ENCODE results near the gene CDPF1.

CDPF1 gene

GRCh38 chr22:46290843-46291785 is 41.0 kb upstream of the CDPF1 start:
- H3K4me1 ChIP-seq (ENCODE audit: control insufficient read depth in 1 of 2, insufficient read depth in 2 of 2, low read length in 2 of 2): peaks cover 0 to 8% of the 10 kb centered on the region in 2 donors
- no peak overlapping the region for H3K27ac ChIP-seq (ENCODE audit: low read length)
- no peaks in the 10 kb centered on the region for H3K9me3 ChIP-seq (ENCODE audit: control insufficient read depth in 1 of 2, low read length in 2 of 2)
- no peak overlapping the region for H3K4me3 ChIP-seq (ENCODE audit: low read depth in 1 of 2, low read length in 2 of 2)
- no peaks in the 10 kb centered on the region for H3K27me3 ChIP-seq (ENCODE audit: low read depth, low read length)
- peaks cover 11 to 59% of the 10 kb centered on the region in 2 donors for H3K36me3 ChIP-seq (ENCODE audit: control insufficient read depth in 1 of 2, insufficient read depth in 2 of 2, low read length in 2 of 2)

DNA sequence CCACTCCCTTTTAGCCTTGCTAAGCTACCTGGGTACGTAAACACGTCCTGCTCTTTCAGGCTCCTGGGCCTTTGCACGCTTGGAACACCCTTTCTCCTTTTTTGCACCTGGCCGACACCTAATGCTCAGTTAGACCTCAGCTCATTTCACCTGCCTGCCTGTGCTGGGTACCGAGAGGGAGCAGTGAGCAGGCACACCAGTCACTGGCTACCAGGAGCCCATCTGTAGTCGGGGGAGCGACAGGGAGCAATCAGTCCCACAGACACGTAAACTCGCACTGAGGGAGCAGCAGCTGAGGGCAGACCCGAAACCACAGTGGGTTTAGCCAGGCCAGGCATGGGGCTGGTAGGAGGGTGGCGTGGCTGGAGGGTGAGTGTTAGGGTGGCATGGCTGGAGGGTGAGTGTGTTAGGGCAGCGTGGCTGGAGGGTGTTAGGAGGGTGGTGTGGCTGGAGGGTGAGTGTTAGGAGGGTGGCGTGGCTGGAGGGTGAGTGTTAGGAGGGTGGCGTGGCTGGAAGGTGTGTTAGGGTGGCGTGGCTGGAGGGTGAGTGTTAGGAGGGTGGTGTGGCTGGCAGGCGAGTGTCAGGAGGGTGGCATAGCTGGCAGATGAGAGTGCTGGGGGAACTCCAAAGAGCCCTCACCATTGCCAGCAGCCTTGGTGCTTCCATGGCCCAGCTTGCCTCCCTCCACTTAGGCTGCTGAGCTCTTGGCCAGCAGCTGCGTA is 40.2 kb upstream of the CDPF1 start:
- Histone ChIP-seq H3K36me3 (ENCODE audit: control insufficient read depth in 1 of 2, insufficient read depth in 2 of 2, low read length in 2 of 2) (peaks cover 12 to 63% of the 10 kb centered on the region in 2 donors), H3K4me1 (ENCODE audit: control insufficient read depth in 1 of 2, insufficient read depth in 2 of 2, low read length in 2 of 2) (no peaks in the 10 kb centered on the region), H3K27ac (ENCODE audit: low read length) (no peak overlapping the region), H3K27me3 (ENCODE audit: low read depth, low read length) (no peaks in the 10 kb centered on the region), H3K9me3 (ENCODE audit: control insufficient read depth in 1 of 2, low read length in 2 of 2) (no peaks in the 10 kb centered on the region), H3K4me3 (ENCODE audit: low read depth in 1 of 2, low read length in 2 of 2) (no peak overlapping the region)

GRCh38 chr22:46289244-46289891 is 39.3 kb upstream of the CDPF1 start:
- Histone ChIP-seq H3K9me3 (ENCODE audit: control insufficient read depth in 1 of 2, low read length in 2 of 2) (no peaks in the 10 kb centered on the region), H3K27me3 (ENCODE audit: low read depth, low read length) (no peaks in the 10 kb centered on the region), H3K36me3 (ENCODE audit: control insufficient read depth in 1 of 2, insufficient read depth in 2 of 2, low read length in 2 of 2) (peaks cover 19 to 71% of the 10 kb centered on the region in 2 donors), H3K4me1 (ENCODE audit: control insufficient read depth in 1 of 2, insufficient read depth in 2 of 2, low read length in 2 of 2) (no peaks in the 10 kb centered on the region), H3K27ac (ENCODE audit: low read length) (no peak overlapping the region), H3K4me3 (ENCODE audit: low read depth in 1 of 2, low read length in 2 of 2) (no peak overlapping the region)

DNA sequence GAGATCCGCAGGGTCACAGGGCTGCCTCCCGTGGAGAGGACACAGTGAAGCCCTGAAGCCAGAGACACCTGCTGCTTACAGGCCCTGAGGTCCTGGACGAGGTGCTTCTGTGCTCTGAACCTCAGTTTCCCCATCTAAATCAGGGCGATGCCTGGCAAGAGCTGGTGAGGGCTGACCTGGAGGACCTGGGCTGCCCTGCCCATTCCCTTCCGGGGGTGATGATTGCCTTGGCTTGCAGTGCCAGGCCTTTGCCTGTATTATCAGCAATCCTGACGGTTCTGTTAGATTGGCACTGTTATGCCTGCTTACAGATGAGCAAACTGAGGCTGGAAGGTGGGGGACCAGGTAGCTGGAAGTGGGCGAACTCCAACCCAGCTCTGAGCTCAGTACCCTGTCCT is 38.8 kb upstream of the CDPF1 start:
- Histone ChIP-seq H3K4me3 (ENCODE audit: low read depth in 1 of 2, low read length in 2 of 2) (no peak overlapping the region), H3K4me1 (ENCODE audit: control insufficient read depth in 1 of 2, insufficient read depth in 2 of 2, low read length in 2 of 2) (no peaks in the 10 kb centered on the region)

DNA sequence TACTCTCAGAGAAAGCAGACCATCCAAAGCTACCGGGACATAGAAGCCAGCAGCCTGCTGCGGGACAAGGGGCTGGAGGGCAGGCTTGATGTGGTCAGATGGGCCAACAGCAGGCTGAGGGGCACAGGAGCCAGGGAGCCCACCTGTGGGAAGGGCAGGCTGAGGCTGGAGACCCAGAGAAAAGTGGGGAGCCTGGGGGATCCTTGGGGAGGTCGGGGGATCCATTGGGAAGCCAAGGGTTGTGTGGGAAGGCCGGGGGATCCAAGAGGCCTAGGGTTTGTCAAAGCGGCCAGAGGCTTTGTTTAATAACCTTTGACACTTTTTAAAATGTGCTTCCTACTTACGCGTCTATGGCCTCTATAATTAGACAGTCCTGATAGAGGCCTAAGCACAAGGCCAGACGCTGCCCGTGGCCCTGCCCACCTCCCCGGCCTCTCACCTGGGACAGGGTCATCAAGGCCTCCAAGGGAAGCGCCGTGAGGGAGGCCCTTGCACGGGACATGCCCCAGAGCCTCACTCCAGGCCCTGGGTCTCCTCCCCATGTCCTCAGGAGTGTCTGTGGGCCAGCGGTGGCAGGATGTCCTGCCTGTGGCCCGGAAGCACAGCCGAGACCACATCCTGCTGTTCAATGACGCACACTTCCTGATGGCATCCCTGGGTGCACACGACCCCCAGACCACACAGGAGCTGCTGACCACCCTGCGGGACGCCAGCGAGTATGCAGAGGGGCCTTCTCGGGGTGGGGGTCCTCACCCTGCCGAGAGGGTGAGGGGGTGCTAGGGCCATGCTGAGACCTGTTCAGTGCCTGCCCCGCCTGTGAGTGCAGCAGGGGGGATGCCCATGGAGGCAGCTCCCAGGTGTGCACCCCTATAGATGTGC is 38.0 kb upstream of the CDPF1 start:
- Histone ChIP-seq H3K4me1 (ENCODE audit: control insufficient read depth in 1 of 2, insufficient read depth in 2 of 2, low read length in 2 of 2) (no peaks in the 10 kb centered on the region), H3K36me3 (ENCODE audit: control insufficient read depth in 1 of 2, insufficient read depth in 2 of 2, low read length in 2 of 2) (peaks cover 23 to 78% of the 10 kb centered on the region in 2 donors), H3K4me3 (ENCODE audit: low read depth in 1 of 2, low read length in 2 of 2) (peak overlapping the region in 1 of 2 donors; percentile 23), H3K27ac (ENCODE audit: low read length) (peak overlapping the region; percentile 39), H3K27me3 (ENCODE audit: low read depth, low read length) (no peaks in the 10 kb centered on the region), H3K9me3 (ENCODE audit: control insufficient read depth in 1 of 2, low read length in 2 of 2) (no peaks in the 10 kb centered on the region)

More for the DNA sequence above, 38.8 kb upstream of the CDPF1 start:
- Histone ChIP-seq H3K36me3 (ENCODE audit: control insufficient read depth in 1 of 2, insufficient read depth in 2 of 2, low read length in 2 of 2) (peaks cover 24 to 76% of the 10 kb centered on the region in 2 donors), H3K9me3 (ENCODE audit: control insufficient read depth in 1 of 2, low read length in 2 of 2) (no peaks in the 10 kb centered on the region), H3K27ac (ENCODE audit: low read length) (no peak overlapping the region), H3K27me3 (ENCODE audit: low read depth, low read length) (no peaks in the 10 kb centered on the region)

GRCh38 chr22:46286941-46287872 is 37.1 kb upstream of the CDPF1 start:
- peak overlapping the region in 1 of 2 donors; percentile 23 for H3K4me3 ChIP-seq (ENCODE audit: low read depth in 1 of 2, low read length in 2 of 2)
- peaks cover 18 to 78% of the 10 kb centered on the region in 2 donors for H3K36me3 ChIP-seq (ENCODE audit: control insufficient read depth in 1 of 2, insufficient read depth in 2 of 2, low read length in 2 of 2)

DNA sequence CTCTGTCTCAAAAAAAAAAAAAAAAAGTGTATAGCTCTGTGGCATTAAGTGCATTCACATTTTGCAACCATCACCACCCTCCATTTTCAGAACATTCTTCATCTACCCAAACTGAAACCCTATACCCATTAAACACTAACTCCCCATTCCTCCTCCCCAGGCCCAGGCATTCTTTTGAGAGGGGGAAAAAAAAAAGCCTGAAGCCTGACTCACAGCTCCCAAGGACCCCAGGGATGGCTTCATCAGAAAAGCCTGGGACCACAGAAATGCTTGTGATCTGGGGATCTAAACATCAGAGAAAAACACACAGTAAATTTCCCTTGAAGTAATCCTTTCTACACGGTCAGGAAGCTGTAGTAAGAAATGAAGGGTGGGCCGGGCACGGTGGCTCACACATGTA is 35.9 kb upstream of the CDPF1 start:
- Histone ChIP-seq H3K4me3 (ENCODE audit: low read depth in 1 of 2, low read length in 2 of 2) (no peak overlapping the region), H3K27me3 (ENCODE audit: low read depth, low read length) (no peaks in the 10 kb centered on the region), H3K36me3 (ENCODE audit: control insufficient read depth in 1 of 2, insufficient read depth in 2 of 2, low read length in 2 of 2) (peaks cover 29 to 78% of the 10 kb centered on the region in 2 donors), H3K4me1 (ENCODE audit: control insufficient read depth in 1 of 2, insufficient read depth in 2 of 2, low read length in 2 of 2) (no peaks in the 10 kb centered on the region), H3K9me3 (ENCODE audit: control insufficient read depth in 1 of 2, low read length in 2 of 2) (no peaks in the 10 kb centered on the region), H3K27ac (ENCODE audit: low read length) (no peak overlapping the region)

More at GRCh38 chr22:46286941-46287872, 37.1 kb upstream of the CDPF1 start:
- Histone ChIP-seq H3K27me3 (ENCODE audit: low read depth, low read length) (no peaks in the 10 kb centered on the region), H3K27ac (ENCODE audit: low read length) (peak overlapping the region; percentile 39), H3K9me3 (ENCODE audit: control insufficient read depth in 1 of 2, low read length in 2 of 2) (no peaks in the 10 kb centered on the region), H3K4me1 (ENCODE audit: control insufficient read depth in 1 of 2, insufficient read depth in 2 of 2, low read length in 2 of 2) (no peaks in the 10 kb centered on the region)

- H3K36me3 ChIP-seq (ENCODE audit: control insufficient read depth in 1 of 2, insufficient read depth in 2 of 2, low read length in 2 of 2): peaks cover 61 to 88% of the 10 kb centered on the region in 2 donors
- H3K4me1 ChIP-seq (ENCODE audit: control insufficient read depth in 1 of 2, insufficient read depth in 2 of 2, low read length in 2 of 2): no peaks in the 10 kb centered on the region
- no peak overlapping the region for H3K27ac ChIP-seq (ENCODE audit: low read length)
Observed at GRCh38 chr22:46281866-46282678, 32.0 kb upstream of the CDPF1 start.

GRCh38 chr22:46280999-46281623 is 31.0 kb upstream of the CDPF1 start:
- Histone ChIP-seq H3K27me3 (ENCODE audit: low read depth, low read length) (no peaks in the 10 kb centered on the region), H3K27ac (ENCODE audit: low read length) (no peak overlapping the region), H3K4me3 (ENCODE audit: low read depth in 1 of 2, low read length in 2 of 2) (no peak overlapping the region), H3K36me3 (ENCODE audit: control insufficient read depth in 1 of 2, insufficient read depth in 2 of 2, low read length in 2 of 2) (peaks cover 64 to 86% of the 10 kb centered on the region in 2 donors), H3K4me1 (ENCODE audit: control insufficient read depth in 1 of 2, insufficient read depth in 2 of 2, low read length in 2 of 2) (no peaks in the 10 kb centered on the region), H3K9me3 (ENCODE audit: control insufficient read depth in 1 of 2, low read length in 2 of 2) (no peaks in the 10 kb centered on the region)

More at GRCh38 chr22:46281866-46282678, 32.0 kb upstream of the CDPF1 start:
- Histone ChIP-seq H3K4me3 (ENCODE audit: low read depth in 1 of 2, low read length in 2 of 2) (no peak overlapping the region), H3K9me3 (ENCODE audit: control insufficient read depth in 1 of 2, low read length in 2 of 2) (no peaks in the 10 kb centered on the region), H3K27me3 (ENCODE audit: low read depth, low read length) (no peaks in the 10 kb centered on the region)

Data from muscle layer of duodenum (tissue), 2 donors.